Pulmonary artery endothelial cell (primary cell): ENCODE data around the gene RNF208. TPM values are rescaled to one million over a fixed set of nuclear protein-coding genes. Genes with fewer than 3 reads are reported as not detected.
"Not testable (repeated sequence)": the region's sequence is repeated elsewhere in the genome, so short reads cannot be mapped to it uniquely, and the experiment has no call there.

Experiments
- DNase-seq: peaks from one replicate; pipeline ENCODE4 v3.0.0-alpha.2; 2011; ENCODE audit warnings: low read depth, low spot score
- total RNA-seq: library from RNA; depleted of rRNA; stranded (reverse); fragments of >200 nt; gene quantifications from 2 replicates; pipeline ENCODE4 v1.2.3, GENCODE V29; 2014

Gene RNF208, protein sequence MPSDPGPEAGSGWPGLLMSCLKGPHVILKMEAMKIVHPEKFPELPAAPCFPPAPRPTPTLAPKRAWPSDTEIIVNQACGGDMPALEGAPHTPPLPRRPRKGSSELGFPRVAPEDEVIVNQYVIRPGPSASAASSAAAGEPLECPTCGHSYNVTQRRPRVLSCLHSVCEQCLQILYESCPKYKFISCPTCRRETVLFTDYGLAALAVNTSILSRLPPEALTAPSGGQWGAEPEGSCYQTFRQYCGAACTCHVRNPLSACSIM
- total RNA-seq, result 0.07 and 0.33 TPM in 2 replicates

DNA sequence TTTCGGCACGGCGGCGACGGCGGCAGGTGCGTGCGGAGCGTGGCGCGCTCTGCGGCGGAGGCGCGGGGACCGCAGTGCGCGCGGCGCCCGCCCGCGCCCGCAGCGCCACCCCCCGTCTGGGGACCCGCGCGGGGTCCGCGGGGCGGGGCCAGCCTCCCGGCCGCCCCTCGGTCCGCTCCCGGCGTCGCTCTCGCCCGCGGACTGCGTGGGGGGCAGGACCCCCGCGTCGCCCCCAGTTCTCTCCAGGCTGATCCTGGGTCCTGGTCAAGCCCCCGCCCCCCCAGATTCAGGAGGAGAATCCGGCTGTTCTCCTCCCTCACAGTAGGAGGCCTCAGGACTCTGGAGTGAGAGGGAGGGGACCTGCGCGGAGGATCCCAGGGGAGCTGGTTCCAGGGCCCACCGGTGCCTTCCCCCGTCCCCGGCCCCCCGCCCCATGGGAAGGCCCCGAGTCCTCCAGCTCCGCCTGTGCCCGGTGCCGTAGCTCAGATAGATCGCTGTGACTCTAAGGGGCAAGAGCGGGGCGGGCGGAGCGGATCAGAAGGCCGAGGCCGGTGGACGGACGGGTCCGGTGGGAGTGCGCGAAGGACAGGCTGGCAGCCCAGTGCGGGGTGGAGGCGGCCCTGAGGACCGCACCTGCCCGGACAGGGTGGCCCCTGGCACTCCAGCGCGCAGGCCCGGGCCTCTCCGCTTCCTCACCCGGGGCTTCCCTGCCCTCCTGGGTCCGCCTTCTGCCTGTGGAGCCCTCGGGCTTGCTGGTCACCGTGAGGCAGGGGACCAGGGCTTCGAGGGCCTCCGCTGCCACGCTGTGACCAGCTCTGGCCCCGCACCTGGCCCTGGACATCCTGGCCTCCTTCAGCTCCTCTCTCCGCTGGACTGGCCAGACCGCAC lies at the start of gene RNF208:
TSS of gene RNF208 (minus strand) at position 51 of the 888 bp plus-strand sequence. CDS start 1,028 bp downstream, outside the sequence.
- no peak for DNase-seq

- no peak for DNase-seq
Measured at GRCh38 chr9:137271696-137272076, 49.6 kb upstream of the RNF208 start.

DNA sequence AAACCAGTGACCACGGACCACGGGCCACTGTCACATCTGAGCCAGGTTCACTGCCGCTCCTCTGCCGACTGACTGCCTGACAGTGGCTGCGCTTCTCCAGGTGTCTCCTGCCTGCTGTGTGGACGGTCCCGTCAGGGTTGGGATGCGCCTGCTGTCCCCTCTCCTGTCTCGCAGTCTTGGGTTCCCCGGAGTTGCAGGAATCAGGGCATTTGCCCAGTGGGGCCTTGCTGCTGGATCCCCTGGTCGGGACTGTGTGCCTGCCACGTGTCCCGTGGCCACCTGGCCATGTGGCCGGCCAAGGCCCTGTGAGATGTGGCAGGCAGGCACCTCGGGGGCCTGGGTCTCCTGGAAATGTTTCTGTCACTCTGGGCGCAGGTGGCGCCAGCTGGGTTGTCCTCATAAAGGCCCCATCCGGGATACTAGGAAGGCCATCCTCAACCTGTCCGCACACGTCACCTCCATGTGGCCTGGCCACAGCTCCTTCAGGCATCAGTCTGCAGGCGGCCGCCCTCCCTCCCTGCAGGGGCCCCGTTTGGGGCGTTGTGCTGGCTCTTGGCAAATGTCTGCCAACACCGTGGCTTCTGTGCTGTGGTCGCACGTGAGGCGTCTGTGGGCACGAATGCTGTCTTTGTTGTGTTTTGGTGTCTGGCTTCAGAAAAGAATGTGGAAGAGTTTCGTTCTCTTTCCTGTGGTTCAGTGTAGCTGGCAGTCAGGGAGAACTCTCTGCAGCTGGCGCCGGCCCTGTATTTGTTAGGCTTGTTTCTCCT lies 49.1 kb upstream of the RNF208 start:
- no peak for DNase-seq

DNA sequence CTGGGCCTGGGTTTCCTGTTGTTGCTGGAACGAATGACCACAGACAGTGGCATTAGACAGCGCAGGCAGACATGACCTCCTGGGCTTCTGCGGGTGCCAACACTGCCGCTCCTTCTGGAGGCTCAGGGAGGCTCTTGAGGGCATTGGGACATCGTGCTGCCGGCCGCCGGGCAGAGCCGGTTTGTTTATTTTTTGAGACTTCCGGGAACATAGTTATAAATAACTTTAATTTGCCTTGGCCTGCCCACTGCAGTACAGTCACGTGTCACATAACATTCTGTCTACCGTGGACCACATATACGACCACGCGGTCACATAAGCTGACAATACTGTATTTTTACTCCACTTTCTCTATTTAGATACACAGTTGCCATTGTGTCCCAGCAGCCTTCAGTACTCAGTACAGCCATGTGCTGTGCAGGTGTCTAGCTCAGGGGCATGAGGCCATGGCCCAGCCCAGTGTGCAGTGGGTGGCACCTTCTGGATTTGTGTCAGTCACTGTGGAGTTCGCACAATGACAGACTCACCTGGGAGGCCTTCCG lies 47.3 kb upstream of the RNF208 start:
- no peak for DNase-seq

DNA sequence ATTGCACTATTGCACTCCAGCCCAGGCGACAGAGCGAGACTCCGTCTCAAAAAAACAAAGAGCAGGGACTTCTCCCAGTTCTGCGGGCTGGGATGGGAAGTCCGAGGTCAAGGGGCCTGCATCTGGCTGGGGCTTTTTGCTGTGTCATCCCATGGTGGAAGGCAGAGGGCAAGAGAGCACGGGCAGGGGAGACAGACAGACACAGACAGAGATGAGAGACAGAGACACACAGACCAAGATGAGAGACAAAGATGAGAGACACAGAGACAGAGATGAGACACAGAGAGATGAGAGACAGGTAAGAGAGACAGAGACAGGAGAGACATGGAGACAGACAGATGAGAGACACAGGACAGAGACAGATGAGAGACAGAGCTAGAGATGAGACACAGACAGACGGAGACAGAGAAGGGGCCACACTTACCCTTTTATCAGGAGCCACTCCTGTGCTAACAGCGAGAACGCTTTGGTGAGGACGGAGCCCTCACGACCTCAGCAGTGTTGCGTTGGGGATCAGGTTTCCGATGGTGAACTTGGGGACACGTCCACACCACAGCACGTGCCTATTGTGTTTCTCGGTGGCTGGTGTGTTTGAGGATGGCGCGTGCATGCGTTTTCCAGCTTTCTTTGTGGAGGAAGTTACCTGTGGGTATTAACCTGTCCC lies 46.6 kb upstream of the RNF208 start:
- no peak for DNase-seq

DNA sequence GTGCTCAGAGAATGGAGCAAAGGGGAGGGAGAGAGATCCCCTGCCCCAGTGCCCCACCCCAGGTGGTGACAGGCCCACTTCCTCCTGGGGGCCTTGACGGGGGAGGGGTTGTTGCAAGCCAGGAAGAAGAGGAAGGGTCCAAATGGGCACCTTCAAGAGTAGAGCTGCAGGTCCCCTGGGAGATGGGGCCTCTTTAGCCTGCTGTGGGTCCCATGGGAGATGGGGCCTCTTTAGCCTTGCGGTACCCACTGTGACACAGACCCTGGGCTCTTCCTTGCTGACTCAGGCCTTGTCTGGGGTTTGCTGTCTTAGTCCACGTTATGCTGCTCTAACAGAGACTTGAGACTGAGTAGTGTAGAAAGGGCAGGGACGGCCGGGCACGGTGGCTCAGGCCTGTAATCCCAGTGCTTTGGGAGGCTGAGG lies 45.9 kb upstream of the RNF208 start:
- no peak for DNase-seq

DNA sequence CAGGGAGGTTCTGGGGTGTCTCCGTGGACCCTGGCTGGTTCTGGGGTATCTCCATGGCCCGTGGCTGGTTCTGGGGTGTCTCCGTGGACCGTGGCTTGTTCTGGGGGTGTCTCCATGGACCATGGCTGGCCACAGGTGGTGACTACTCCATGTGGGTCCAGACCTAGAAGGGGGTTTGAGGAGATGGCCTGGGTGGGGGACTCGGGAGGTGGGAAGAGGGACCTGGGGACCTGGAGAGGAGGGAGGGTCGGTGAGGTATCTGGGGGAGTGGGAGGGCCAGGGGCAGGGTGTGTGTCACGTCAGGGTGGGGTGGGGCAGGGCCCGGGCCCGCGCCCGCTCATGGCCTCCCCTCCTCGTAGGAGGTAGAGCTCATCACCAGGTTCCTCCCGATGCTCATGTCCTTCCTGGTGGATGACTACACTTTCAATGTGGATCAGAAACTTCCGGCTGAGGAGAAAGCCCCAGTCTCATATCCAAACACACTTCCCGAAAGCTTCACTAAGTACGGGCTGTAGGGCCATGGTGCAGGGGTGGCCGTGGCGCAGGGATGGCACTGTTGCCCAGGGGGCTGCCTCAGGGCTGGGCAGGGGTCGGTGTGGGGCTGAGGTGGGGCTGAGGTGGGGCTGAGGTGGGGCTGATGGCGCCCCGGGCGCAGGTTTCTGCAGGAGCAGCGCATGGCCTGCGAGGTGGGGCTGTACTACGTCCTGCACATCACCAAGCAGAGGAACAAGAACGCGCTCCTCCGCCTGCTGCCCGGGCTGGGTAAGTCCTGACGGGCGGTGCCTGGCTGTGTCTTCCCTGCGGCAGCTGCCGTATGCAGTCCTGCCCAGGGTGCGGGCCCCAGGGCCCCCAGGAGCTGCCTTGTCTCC lies 44.8 kb upstream of the RNF208 start:
- no peak for DNase-seq

DNA sequence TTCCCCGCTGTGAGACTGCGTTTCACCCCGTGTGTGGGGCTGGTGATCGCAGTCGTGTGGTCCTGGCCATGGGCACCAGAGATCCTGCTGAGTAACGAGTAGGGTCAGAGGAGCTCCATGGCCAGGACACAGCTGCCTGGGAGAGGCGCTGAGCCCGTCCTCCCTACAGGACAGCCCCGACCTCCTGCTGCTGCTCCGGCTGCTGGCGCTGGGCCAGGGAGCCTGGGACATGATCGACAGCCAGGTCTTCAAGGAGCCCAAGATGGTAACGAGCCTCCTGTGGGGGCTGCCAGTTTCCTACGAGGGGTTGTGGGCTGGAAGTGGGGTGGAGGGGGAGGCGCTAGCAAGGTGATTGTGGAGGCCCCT lies 44.1 kb upstream of the RNF208 start:
- no peak for DNase-seq

GRCh38 chr9:137265496-137266161 lies 43.6 kb upstream of the RNF208 start:
- DNase-seq, result no peak

DNA sequence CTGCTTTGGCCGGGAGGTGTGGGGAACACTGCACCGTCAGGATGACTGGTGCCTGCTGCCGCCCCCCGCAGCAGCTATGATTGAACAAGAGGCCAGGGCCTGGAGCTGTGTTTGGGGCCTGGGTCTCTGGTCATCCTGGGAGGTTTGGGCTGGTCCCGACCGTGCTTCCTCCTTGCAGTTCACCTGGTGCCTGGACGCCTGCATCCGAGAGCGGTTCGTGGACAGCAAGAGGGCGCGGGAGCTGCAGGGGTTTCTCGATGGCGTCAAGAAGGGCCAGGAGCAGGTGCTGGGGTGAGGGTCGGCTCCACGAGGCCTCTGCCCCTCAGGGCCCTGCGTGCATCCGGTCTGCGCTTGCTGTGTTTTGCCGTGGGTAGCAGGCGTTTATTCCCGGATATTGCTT lies 42.0 kb upstream of the RNF208 start:
- no peak for DNase-seq

- no peak for DNase-seq
Measured at GRCh38 chr9:137263506-137263905, 41.5 kb upstream of the RNF208 start.

GRCh38 chr9:137262909-137263285 lies 40.9 kb upstream of the RNF208 start:
- no peak for DNase-seq

GRCh38 chr9:137262173-137262908 lies 40.3 kb upstream of the RNF208 start:
- DNase-seq, result not testable (repeated sequence)

- DNase-seq, result no peak
Measured at GRCh38 chr9:137256856-137257255, 34.8 kb upstream of the RNF208 start.

DNA sequence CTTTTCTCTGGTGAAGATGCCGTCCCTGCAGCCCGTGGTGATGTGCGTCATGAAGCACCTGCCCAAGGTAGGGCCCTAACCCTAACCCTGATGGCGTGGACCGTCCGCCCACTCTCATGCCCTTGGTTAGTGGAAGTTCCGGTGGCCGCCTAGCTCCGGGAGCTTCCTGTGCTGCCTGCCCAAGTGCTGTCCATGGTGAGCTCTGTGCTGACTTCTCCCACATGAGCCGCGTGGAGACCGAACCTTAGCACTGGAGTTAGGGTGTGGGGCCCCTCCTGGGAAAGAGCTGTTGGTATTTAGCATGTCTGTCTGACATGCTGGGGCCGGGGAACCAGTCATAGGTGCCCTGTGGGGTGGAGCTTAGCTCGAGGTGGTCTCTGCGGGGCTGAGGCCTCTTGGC lies 34.3 kb upstream of the RNF208 start:
- DNase-seq, result no peak

DNA sequence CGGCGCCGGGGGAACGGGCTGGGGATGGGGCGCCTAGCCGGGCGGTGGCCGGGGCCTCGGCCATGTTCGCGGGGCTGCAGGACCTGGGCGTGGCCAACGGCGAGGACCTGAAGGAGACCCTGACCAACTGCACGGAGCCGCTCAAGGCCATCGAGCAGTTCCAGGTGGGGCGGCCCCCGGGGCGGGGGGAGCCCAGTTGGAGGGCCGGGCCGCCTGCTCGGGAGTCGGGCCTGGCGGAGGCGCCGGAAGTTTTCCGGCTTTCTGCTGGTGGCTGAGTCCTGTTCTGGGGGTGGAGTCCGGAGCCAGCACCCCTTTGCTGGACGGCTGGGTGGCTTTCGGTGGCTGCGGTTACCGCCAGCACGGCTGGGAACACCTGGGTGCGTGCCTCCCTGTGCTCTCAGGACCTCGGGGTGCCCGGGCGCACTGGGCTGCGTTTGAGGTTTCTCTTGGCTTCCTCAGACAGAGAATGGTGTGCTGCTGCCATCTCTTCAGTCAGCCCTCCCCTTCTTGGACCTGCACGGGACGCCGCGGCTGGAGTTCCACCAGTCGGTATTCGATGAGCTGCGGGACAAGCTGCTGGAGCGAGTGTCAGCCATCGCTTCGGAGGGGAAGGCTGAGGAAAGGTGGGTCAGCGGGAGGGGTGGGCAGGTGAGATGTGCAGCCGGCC lies 33.5 kb upstream of the RNF208 start:
- no peak for DNase-seq

GRCh38 chr9:137254624-137255447 lies 32.8 kb upstream of the RNF208 start, which contains the start of gene NELFB:
TSS of gene NELFB (plus strand) at chr9:137255327.
- no peak for DNase-seq
